Natural killer cell (primary cell): Measurements from ENCODE around the gene JMJD8. TPM values are rescaled to one million over a fixed set of nuclear protein-coding genes. Genes with fewer than 3 reads are reported as not detected.

ENCODE experiments used
- ATAC-seq, 3 donors: fragments of 150-1000 bp in 2 of 3; fragments of 200-7000 bp in 1 of 3; cut with Tn5 transposase; 1 replicate in 1 of 3; 2 replicates in 2 of 3; pipeline ENCODE4 v1.10.0; 2021; ENCODE audit warnings: mild to moderate bottlenecking in 2 of 3, moderate library complexity in 2 of 3
- DNase-seq, 2 donors: peaks; one replicate each; pipeline versions ENCODE4 v3.0.0 to v3.0.0-alpha.2; 2013 to 2021; ENCODE audit warnings: mixed read lengths in 1 of 2
- H3K27ac ChIP-seq: one replicate; pipeline ENCODE4 v1.5.1; 2013; ENCODE audit warnings: mild to moderate bottlenecking, low read length
- H3K27me3 ChIP-seq: one replicate; pipeline ENCODE4 v1.6.1; 2013; ENCODE audit warnings: low read length; ENCODE audit not compliant: control insufficient read depth, insufficient read depth
- H3K36me3 ChIP-seq: one replicate; pipeline ENCODE4 v1.6.1; 2013; ENCODE audit warnings: low read length; ENCODE audit not compliant: control insufficient read depth, insufficient read depth
- H3K4me1 ChIP-seq: one replicate; pipeline ENCODE4 v1.6.1; 2013; ENCODE audit warnings: low read length; ENCODE audit not compliant: control insufficient read depth, insufficient read depth
- H3K4me3 ChIP-seq: one replicate; pipeline ENCODE4 v1.5.1; 2013; ENCODE audit warnings: low read length
- H3K9me3 ChIP-seq: one replicate; pipeline ENCODE4 v1.6.1; 2013; ENCODE audit warnings: low read length; ENCODE audit not compliant: control insufficient read depth, insufficient read depth
- H3K27ac Mint-ChIP-seq, 2 donors: one replicate each; pipeline ENCODE4 v1.8.0; 2022; ENCODE audit warnings: mild to moderate bottlenecking in 2 of 2, mixed read lengths in 2 of 2, moderate library complexity in 1 of 2
- H3K27me3 Mint-ChIP-seq, 2 donors: one replicate each; pipeline ENCODE4 v1.8.0; 2022; ENCODE audit warnings: low read depth in 2 of 2, mixed read lengths in 2 of 2
- H3K36me3 Mint-ChIP-seq: one replicate; pipeline ENCODE4 v1.8.0; 2022; ENCODE audit warnings: mixed read lengths
- H3K4me1 Mint-ChIP-seq, 2 donors: one replicate each; pipeline ENCODE4 v1.8.0; 2022; ENCODE audit warnings: mixed read lengths in 2 of 2
- H3K4me3 Mint-ChIP-seq: one replicate; pipeline ENCODE4 v1.8.0; 2022; ENCODE audit warnings: mild to moderate bottlenecking, moderate library complexity, mixed read lengths
- H3K9me3 Mint-ChIP-seq, 2 donors: one replicate each; pipeline ENCODE4 v1.8.0; 2022; ENCODE audit warnings: mixed read lengths in 2 of 2
- CTCF ChIP-seq: fragments of 200-600 bp; IDR thresholded peaks from one replicate; pipeline ENCODE4 v1.8.0; 2022; ENCODE audit warnings: antibody characterized with exemption
- WGBS: methylation state at CpG from one replicate; pipeline ENCODE4 v1.1.7; 2013; ENCODE audit warnings: missing lambda C conversion rate; ENCODE audit not compliant: insufficient coverage; 5-methylcytosine and 5-hydroxymethylcytosine counted together
- intact Hi-C: fragments of 100-400 bp; cut with micrococcal nuclease; formaldehyde crosslinking; loops from one replicate; pipeline ENCODE4 v1.14.2; 2022
- total RNA-seq, 4 donors: library from RNA; stranded (reverse); fragments of 120-200 nt in 1 of 4; gene quantifications; one replicate each; pipeline versions ENCODE4 v1.2.3 to v1.2.4, GENCODE V29; 2013 to 2022

Gene JMJD8
- total RNA-seq, 3 donors from 2014 or later (not counting 1 experiment from before 2014, with no cell fraction given), result 29.5 to 32.6 (median 31.5) TPM

- Mint-ChIP-seq H3K9me3 (no peaks in the 10 kb centered on the region), H3K4me3 (peak overlapping the region; percentile 77), H3K4me1 (peaks cover 0 to 5% of the 10 kb centered on the region in 2 donors), H3K27ac (peak overlapping the region in 1 of 2 donors; percentile 69), H3K27me3 (no peaks in the 10 kb centered on the region), H3K36me3 (no peaks in the 10 kb centered on the region)
- ATAC-seq, result peak in 1 of 3 donors; percentile 6
- Histone ChIP-seq H3K36me3 (peaks cover 31% of the 10 kb centered on the region), H3K4me3 (peak overlapping the region; percentile 66), H3K4me1 (peaks cover 21% of the 10 kb centered on the region), H3K9me3 (no peaks in the 10 kb centered on the region), H3K27ac (peak overlapping the region; percentile 65), H3K27me3 (no peaks in the 10 kb centered on the region)
- intact Hi-C loops, result no loop called here
- WGBS, result 9% methylated on average over 50 of the region's 50 CpGs
- no peak for TF ChIP-seq CTCF
- peak in 1 of 2 donors; percentile 42 for DNase-seq
These were observed 15.5 kb downstream of the JMJD8 start for GRCh38 chr16:668519-669171.

GRCh38 chr16:667780-668518, 16.2 kb downstream of the JMJD8 start, which contains the start of gene RHOT2:
RHOT2 (plus strand) TSS chr16:668132; CDS start chr16:668200, 68 bp downstream.
- H3K27ac Mint-ChIP-seq, result peak within 1 kb of the TSS; percentile 72 to 88
- Histone ChIP-seq H3K9me3 (no peaks in the 10 kb centered on the region), H3K27ac (peak within 1 kb of the TSS; percentile 65), H3K4me1 (peaks cover 21% of the 10 kb centered on the region), H3K4me3 (peak within 1 kb of the TSS; percentile 66), H3K27me3 (no peaks in the 10 kb centered on the region), H3K36me3 (peaks cover 24% of the 10 kb centered on the region)
- no peaks in the 10 kb centered on the region for H3K27me3 Mint-ChIP-seq
- TF ChIP-seq CTCF, result peak; percentile 76
- peak; percentile 98 to 100 (median 98) for ATAC-seq
- H3K4me1 Mint-ChIP-seq, result peaks cover 0 to 5% of the 10 kb centered on the region in 2 donors
- H3K36me3 Mint-ChIP-seq, result no peaks in the 10 kb centered on the region
- no peaks in the 10 kb centered on the region for H3K9me3 Mint-ChIP-seq
- DNase-seq, result peak; percentile 94 to 95
- H3K4me3 Mint-ChIP-seq, result peak within 1 kb of the TSS; percentile 83
- WGBS, result under 1% methylated on average over 78 of the region's 78 CpGs
- intact Hi-C loops, result no loop called here

GRCh38 chr16:667113-667779, 16.9 kb downstream of the JMJD8 start:
- no peaks in the 10 kb centered on the region for H3K36me3 Mint-ChIP-seq
- H3K27me3 ChIP-seq, result no peaks in the 10 kb centered on the region
- H3K4me3 Mint-ChIP-seq, result peak overlapping the region; percentile 83
- H3K4me3 ChIP-seq, result no peak overlapping the region
- no peaks in the 10 kb centered on the region for H3K27me3 Mint-ChIP-seq
- intact Hi-C loops, result no loop called here
- ATAC-seq, result no peak
- peak overlapping the region; percentile 72 to 88 for H3K27ac Mint-ChIP-seq
- H3K27ac ChIP-seq, result peak overlapping the region; percentile 62
- DNase-seq, result no peak
- 89% methylated on average over 22 of the region's 22 CpGs for WGBS
- H3K4me1 Mint-ChIP-seq, result peaks cover 0 to 5% of the 10 kb centered on the region in 2 donors
- no peak for TF ChIP-seq CTCF
- H3K4me1 ChIP-seq, result peaks cover 21% of the 10 kb centered on the region
- no peaks in the 10 kb centered on the region for H3K9me3 Mint-ChIP-seq
- peaks cover 17% of the 10 kb centered on the region for H3K36me3 ChIP-seq
- no peaks in the 10 kb centered on the region for H3K9me3 ChIP-seq
